ENCODE data around the gene KY.

DNA sequence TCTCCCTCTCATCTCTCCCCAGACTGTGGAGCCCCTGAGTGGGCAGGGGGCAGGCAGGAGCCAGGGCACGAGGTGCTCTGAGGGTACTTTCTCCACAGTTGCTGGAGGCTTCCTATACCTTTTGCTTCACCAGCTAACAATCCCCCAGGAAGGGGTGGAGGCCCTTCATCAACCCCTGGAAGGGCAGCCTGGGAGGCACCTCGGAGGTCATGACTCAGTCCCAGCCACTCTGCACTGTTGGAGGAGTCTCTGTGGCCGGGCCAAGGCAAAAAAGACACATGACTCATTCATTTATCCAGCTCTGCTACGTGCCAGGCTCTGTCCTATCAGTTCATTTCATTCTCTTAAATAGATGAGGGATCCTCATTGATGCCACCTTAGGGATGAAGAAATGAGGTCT lies 15.6 kb upstream of the KY start:
- TF ChIP-seq, protein P1, sequence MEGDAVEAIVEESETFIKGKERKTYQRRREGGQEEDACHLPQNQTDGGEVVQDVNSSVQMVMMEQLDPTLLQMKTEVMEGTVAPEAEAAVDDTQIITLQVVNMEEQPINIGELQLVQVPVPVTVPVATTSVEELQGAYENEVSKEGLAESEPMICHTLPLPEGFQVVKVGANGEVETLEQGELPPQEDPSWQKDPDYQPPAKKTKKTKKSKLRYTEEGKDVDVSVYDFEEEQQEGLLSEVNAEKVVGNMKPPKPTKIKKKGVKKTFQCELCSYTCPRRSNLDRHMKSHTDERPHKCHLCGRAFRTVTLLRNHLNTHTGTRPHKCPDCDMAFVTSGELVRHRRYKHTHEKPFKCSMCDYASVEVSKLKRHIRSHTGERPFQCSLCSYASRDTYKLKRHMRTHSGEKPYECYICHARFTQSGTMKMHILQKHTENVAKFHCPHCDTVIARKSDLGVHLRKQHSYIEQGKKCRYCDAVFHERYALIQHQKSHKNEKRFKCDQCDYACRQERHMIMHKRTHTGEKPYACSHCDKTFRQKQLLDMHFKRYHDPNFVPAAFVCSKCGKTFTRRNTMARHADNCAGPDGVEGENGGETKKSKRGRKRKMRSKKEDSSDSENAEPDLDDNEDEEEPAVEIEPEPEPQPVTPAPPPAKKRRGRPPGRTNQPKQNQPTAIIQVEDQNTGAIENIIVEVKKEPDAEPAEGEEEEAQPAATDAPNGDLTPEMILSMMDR (conservative IDR thresholded peaks at IDR 0.05; ENCODE audit: low read length): no peak
- TF ChIP-seq EZH2phosphoT487 (IDR thresholded peaks at IDR 0.05; ENCODE audit: borderline replicate concordance, low read depth, low read length): no peak

Measured in OCI-LY7 (cell line).